A673 (cell line): ENCODE data around the gene SFRP5. TPM values are rescaled to one million over a fixed set of nuclear protein-coding genes. Genes with fewer than 3 reads are reported as not detected.

Experiments used
- BruUV-seq: library from RNA; stranded (reverse); fragments of 400-500 nt; replicated peaks from 2 replicates; lab custom pipeline; 2021; lab: Mats Ljungman, UMichigan
- CTCF ChIA-PET: fragments of 300-600 bp; sonication (Branson Sonifier 250); formaldehyde crosslinking; loops from one replicate; lab custom pipeline; 2022; ENCODE audit warnings: antibody characterized with exemption; lab: Charles Lee
- POLR2A ChIA-PET: fragments of 300-600 bp; sonication (Branson Sonifier 250); formaldehyde crosslinking; loops from one replicate; lab custom pipeline; 2022; ENCODE audit warnings: antibody characterized with exemption; ENCODE audit not compliant: low non-redundant PET; lab: Charles Lee
- DNase-seq: peaks from one replicate; pipeline ENCODE4 v3.0.0-alpha.2; 2015; ENCODE audit warnings: low spot score
- H3K27ac ChIP-seq: fragments of 200-600 bp; sonication (generic); 2 replicates; pipeline ENCODE4 v1.5.1; 2016; ENCODE audit warnings: mixed run types, low read depth, mild to moderate bottlenecking, mixed read lengths, antibody characterized with exemption, low read length; ENCODE audit not compliant: poor library complexity, severe bottlenecking
- H3K27me3 ChIP-seq: fragments of 200-600 bp; sonication (generic); replicated peaks from 2 replicates; pipeline ENCODE4 v1.6.1; 2017; ENCODE audit warnings: mixed run types, low read depth, mild to moderate bottlenecking, mixed read lengths, antibody characterized with exemption, low read length; ENCODE audit not compliant: insufficient read depth, poor library complexity
- H3K36me3 ChIP-seq: fragments of 200-600 bp; sonication (generic); 2 replicates; pipeline ENCODE4 v1.6.1; 2016; ENCODE audit warnings: mixed run types, mild to moderate bottlenecking, mixed read lengths, antibody characterized with exemption, low read length; ENCODE audit not compliant: insufficient read depth, poor library complexity, severe bottlenecking
- H3K4me1 ChIP-seq: fragments of 200-600 bp; sonication (generic); 2 replicates; pipeline ENCODE4 v1.6.1; 2017; ENCODE audit warnings: mixed run types, mild to moderate bottlenecking, mixed read lengths, antibody characterized with exemption, low read length; ENCODE audit not compliant: insufficient read depth, poor library complexity, severe bottlenecking
- H3K4me3 ChIP-seq: fragments of 200-600 bp; sonication (generic); 2 replicates; pipeline ENCODE4 v1.5.1; 2016; ENCODE audit warnings: low read depth, mixed run types, mild to moderate bottlenecking, mixed read lengths, low read length; ENCODE audit not compliant: poor library complexity, severe bottlenecking
- H3K9me3 ChIP-seq: fragments of 200-600 bp; sonication (generic); 2 replicates; pipeline ENCODE4 v1.6.1; 2016; ENCODE audit warnings: mixed run types, low read depth, mild to moderate bottlenecking, mixed read lengths, antibody characterized with exemption, low read length; ENCODE audit not compliant: poor library complexity, severe bottlenecking
- EZH2 ChIP-seq: fragments of 200-600 bp; sonication (generic); IDR thresholded peaks from 2 replicates; pipeline ENCODE4 v1.6.1; 2017; ENCODE audit warnings: borderline replicate concordance, low read depth, mild to moderate bottlenecking, mixed read lengths, antibody characterized with exemption, low read length; ENCODE audit not compliant: poor library complexity, severe bottlenecking
- intact Hi-C: fragments of 100-400 bp; cut with micrococcal nuclease; formaldehyde crosslinking; loops from one replicate; pipeline ENCODE4 v1.10.0; 2022; ENCODE audit not compliant: unreplicated experiment
- total RNA-seq: library from RNA; stranded (reverse); gene quantifications from 2 replicates; pipeline ENCODE4 v1.2.3, GENCODE V29; 2021
- TF ChIP-seq, protein P1 (sequence below): fragments of 300-800, 200-600 bp; sonication (generic); conservative IDR thresholded peaks from 2 replicates; pipeline ENCODE4 v1.5.1; 2017; ENCODE audit warnings: low read depth, mild to moderate bottlenecking, antibody characterized with exemption, low read length, moderate library complexity, mixed read lengths

Gene SFRP5
- total RNA-seq, 1 experiment from 2014 or later = not detected

DNA sequence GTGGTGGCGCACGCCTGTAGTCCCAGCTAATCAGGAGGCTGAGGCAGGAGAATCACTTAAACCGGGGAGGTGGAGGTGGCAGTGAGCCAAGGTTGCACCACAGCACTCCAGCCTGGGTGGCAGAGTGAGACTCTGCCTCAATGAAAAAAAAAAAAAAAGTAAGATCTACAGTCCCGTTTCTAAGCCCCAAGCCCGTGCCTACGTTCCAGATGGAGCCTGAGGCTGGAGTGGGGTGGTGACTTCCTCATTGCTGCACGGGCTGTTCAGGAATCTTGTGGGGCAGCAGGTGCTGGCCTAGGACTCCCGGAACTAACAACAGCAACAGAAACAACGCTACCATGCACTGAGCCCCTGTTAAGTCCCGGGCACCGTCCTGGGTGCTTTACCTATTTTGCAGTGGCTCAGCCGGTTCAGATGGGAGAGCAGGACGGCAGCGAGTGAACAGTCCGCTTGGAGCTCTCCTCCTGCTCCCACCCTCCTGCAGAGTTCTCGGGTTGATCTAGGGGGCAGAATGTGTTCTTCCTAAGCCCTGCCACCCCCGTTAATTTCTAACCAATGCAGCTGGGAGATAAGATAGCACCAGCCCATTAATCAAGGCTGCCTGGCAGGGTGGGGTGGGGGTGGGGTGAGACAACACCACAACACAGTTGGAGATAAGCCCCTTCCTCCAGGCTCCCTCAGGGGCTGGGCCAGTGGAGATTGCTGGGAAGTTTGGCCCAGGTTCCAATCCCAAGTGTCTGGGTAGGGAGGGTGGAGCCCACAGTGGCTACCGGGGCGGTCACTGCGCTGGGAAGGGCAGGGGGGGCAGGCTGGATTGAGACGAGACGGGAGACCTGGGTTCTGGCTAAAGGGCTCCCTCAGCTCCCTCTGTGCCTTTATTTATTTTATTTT, 17.0 kb upstream of the SFRP5 start:
- no peaks in the 10 kb centered on the region for H3K4me1 ChIP-seq
- DNase-seq = peak; percentile 31
- POLR2A ChIA-PET = no interaction called here
- no peak overlapping the region for H3K27ac ChIP-seq
- intact Hi-C loops = no loop called here
- no peak overlapping the region for H3K4me3 ChIP-seq
- TF ChIP-seq, protein P1, sequence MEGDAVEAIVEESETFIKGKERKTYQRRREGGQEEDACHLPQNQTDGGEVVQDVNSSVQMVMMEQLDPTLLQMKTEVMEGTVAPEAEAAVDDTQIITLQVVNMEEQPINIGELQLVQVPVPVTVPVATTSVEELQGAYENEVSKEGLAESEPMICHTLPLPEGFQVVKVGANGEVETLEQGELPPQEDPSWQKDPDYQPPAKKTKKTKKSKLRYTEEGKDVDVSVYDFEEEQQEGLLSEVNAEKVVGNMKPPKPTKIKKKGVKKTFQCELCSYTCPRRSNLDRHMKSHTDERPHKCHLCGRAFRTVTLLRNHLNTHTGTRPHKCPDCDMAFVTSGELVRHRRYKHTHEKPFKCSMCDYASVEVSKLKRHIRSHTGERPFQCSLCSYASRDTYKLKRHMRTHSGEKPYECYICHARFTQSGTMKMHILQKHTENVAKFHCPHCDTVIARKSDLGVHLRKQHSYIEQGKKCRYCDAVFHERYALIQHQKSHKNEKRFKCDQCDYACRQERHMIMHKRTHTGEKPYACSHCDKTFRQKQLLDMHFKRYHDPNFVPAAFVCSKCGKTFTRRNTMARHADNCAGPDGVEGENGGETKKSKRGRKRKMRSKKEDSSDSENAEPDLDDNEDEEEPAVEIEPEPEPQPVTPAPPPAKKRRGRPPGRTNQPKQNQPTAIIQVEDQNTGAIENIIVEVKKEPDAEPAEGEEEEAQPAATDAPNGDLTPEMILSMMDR = no peak
- no peak for TF ChIP-seq EZH2
- no peaks in the 10 kb centered on the region for H3K36me3 ChIP-seq
- H3K27me3 ChIP-seq = no peaks in the 10 kb centered on the region
- no TSS peak for BruUV-seq
- CTCF ChIA-PET = no interaction called here
- no peaks in the 10 kb centered on the region for H3K9me3 ChIP-seq

DNA sequence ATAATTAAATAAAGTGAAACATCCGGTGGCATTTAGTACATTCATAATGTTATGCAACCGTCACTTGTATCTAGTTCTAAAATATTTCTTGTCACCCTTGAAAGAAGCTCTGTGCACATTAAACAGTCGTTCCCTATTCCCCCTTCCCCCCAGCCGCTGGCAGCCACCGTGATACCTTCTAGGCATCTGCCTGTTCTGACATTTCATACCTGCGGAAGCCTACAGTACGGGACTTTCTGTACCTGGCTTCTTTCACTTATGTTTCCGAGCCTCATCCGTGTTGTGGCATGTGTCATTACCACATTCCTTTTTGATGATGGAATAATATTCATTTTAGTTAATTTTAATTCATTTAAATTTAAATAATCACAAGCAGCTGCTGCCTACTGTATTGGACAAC, 13.9 kb upstream of the SFRP5 start:
- Histone ChIP-seq H3K36me3 (no peaks in the 10 kb centered on the region), H3K4me3 (no peak overlapping the region), H3K9me3 (no peaks in the 10 kb centered on the region), H3K27me3 (no peaks in the 10 kb centered on the region), H3K27ac (no peak overlapping the region), H3K4me1 (peaks cover 4% of the 10 kb centered on the region)
- TF ChIP-seq, protein P1 = no peak
- TF ChIP-seq EZH2 = no peak
- intact Hi-C loops = no loop called here
- ChIA-PET POLR2A (no interaction called here), CTCF (no interaction called here)
- DNase-seq = no peak
- no TSS peak for BruUV-seq

DNA sequence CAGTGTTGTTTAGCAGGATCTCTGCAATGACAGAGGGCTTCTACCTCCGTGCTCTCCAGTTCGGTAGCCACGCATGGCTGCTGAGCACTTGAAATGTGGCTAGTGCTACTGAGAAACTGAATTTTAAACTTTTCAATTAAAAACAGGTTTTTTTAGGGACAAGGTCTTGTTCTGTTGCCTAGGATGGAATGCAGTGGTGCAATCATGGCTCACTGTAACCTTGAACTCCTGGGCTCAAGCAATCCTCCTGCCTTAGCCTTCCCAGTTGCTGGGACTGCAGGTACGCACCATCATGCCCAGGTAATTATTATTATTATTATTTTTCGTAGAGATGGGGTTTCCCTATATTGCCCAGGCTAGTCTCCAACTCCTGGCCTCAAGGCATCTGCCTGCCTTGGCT, 13.4 kb upstream of the SFRP5 start:
- BruUV-seq = no TSS peak
- Histone ChIP-seq H3K27ac (no peak overlapping the region), H3K27me3 (no peaks in the 10 kb centered on the region), H3K36me3 (no peaks in the 10 kb centered on the region), H3K9me3 (no peaks in the 10 kb centered on the region), H3K4me1 (peaks cover 7% of the 10 kb centered on the region), H3K4me3 (no peak overlapping the region)
- ChIA-PET CTCF (no interaction called here), POLR2A (no interaction called here)
- no peak for DNase-seq
- intact Hi-C loops = no loop called here
- TF ChIP-seq, protein P1 = no peak
- TF ChIP-seq EZH2 = no peak
